Measurements from ENCODE around the gene PLET1.

- TF ChIP-seq TAF1 (IDR thresholded peaks at IDR 0.05; ENCODE audit: borderline replicate concordance, insufficient read depth, low read length) (no peak), REST (IDR thresholded peaks at IDR 0.05; ENCODE audit: insufficient read depth in 1 of 2, low read depth in 2 of 2, low read length in 2 of 2) (no peak), SIN3A (IDR thresholded peaks at IDR 0.05; ENCODE audit: borderline replicate concordance, insufficient read depth, low read length) (no peak)
Observed at GRCh38 chr11:112277029-112277428, 16.4 kb upstream of the PLET1 start.

Measured in PFSK-1 (cell line).